ENCODE measurements around the gene DPP6. TPM values are rescaled to one million over a fixed set of nuclear protein-coding genes. Genes with fewer than 3 reads are reported as not detected.

The DPP6 gene
- total and polyA plus RNA-seq, 9 of the 15 experiments (the other 6 are each of a cell fraction or from before 2014, with no cell fraction given), result not detected

GRCh38 chr7:154918266-154918665 is 866.1 kb downstream of the DPP6 start (continued):
- TF ChIP-seq ZNF644 (tag; IDR thresholded peaks at IDR 0.05; ENCODE audit: low read depth) (no peak), TCFL5 (CRISPR knock-in tag; conservative IDR thresholded peaks at IDR 0.05) (no peak), SAFB (IDR thresholded peaks at IDR 0.05; ENCODE audit: borderline replicate concordance, low read depth, low read length) (no peak), ZNF444 (CRISPR knock-in tag; IDR thresholded peaks at IDR 0.05) (no peak), SIN3A (IDR thresholded peaks at IDR 0.05; ENCODE audit: borderline replicate concordance in 2 of 2, control insufficient read depth in 1 of 2, low read depth in 2 of 2, low read length in 2 of 2) (no peak), ESRRA (IDR thresholded peaks at IDR 0.05; ENCODE audit: borderline replicate concordance, low read depth) (no peak), CCNT2 (IDR thresholded peaks at IDR 0.05; ENCODE audit: borderline replicate concordance, extremely low read depth, insufficient read length, low read depth, low read length) (no peak), ZNF695 (CRISPR knock-in tag; IDR thresholded peaks at IDR 0.05) (no peak)
- TF ChIP-seq, protein P1, sequence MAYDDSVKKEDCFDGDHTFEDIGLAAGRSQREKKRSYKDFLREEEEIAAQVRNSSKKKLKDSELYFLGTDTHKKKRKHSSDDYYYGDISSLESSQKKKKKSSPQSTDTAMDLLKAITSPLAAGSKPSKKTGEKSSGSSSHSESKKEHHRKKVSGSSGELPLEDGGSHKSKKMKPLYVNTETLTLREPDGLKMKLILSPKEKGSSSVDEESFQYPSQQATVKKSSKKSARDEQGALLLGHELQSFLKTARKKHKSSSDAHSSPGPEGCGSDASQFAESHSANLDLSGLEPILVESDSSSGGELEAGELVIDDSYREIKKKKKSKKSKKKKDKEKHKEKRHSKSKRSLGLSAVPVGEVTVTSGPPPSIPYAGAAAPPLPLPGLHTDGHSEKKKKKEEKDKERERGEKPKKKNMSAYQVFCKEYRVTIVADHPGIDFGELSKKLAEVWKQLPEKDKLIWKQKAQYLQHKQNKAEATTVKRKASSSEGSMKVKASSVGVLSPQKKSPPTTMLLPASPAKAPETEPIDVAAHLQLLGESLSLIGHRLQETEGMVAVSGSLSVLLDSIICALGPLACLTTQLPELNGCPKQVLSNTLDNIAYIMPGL (CRISPR knock-in tag; IDR thresholded peaks at IDR 0.05), result no peak
- TF ChIP-seq, protein P2, sequence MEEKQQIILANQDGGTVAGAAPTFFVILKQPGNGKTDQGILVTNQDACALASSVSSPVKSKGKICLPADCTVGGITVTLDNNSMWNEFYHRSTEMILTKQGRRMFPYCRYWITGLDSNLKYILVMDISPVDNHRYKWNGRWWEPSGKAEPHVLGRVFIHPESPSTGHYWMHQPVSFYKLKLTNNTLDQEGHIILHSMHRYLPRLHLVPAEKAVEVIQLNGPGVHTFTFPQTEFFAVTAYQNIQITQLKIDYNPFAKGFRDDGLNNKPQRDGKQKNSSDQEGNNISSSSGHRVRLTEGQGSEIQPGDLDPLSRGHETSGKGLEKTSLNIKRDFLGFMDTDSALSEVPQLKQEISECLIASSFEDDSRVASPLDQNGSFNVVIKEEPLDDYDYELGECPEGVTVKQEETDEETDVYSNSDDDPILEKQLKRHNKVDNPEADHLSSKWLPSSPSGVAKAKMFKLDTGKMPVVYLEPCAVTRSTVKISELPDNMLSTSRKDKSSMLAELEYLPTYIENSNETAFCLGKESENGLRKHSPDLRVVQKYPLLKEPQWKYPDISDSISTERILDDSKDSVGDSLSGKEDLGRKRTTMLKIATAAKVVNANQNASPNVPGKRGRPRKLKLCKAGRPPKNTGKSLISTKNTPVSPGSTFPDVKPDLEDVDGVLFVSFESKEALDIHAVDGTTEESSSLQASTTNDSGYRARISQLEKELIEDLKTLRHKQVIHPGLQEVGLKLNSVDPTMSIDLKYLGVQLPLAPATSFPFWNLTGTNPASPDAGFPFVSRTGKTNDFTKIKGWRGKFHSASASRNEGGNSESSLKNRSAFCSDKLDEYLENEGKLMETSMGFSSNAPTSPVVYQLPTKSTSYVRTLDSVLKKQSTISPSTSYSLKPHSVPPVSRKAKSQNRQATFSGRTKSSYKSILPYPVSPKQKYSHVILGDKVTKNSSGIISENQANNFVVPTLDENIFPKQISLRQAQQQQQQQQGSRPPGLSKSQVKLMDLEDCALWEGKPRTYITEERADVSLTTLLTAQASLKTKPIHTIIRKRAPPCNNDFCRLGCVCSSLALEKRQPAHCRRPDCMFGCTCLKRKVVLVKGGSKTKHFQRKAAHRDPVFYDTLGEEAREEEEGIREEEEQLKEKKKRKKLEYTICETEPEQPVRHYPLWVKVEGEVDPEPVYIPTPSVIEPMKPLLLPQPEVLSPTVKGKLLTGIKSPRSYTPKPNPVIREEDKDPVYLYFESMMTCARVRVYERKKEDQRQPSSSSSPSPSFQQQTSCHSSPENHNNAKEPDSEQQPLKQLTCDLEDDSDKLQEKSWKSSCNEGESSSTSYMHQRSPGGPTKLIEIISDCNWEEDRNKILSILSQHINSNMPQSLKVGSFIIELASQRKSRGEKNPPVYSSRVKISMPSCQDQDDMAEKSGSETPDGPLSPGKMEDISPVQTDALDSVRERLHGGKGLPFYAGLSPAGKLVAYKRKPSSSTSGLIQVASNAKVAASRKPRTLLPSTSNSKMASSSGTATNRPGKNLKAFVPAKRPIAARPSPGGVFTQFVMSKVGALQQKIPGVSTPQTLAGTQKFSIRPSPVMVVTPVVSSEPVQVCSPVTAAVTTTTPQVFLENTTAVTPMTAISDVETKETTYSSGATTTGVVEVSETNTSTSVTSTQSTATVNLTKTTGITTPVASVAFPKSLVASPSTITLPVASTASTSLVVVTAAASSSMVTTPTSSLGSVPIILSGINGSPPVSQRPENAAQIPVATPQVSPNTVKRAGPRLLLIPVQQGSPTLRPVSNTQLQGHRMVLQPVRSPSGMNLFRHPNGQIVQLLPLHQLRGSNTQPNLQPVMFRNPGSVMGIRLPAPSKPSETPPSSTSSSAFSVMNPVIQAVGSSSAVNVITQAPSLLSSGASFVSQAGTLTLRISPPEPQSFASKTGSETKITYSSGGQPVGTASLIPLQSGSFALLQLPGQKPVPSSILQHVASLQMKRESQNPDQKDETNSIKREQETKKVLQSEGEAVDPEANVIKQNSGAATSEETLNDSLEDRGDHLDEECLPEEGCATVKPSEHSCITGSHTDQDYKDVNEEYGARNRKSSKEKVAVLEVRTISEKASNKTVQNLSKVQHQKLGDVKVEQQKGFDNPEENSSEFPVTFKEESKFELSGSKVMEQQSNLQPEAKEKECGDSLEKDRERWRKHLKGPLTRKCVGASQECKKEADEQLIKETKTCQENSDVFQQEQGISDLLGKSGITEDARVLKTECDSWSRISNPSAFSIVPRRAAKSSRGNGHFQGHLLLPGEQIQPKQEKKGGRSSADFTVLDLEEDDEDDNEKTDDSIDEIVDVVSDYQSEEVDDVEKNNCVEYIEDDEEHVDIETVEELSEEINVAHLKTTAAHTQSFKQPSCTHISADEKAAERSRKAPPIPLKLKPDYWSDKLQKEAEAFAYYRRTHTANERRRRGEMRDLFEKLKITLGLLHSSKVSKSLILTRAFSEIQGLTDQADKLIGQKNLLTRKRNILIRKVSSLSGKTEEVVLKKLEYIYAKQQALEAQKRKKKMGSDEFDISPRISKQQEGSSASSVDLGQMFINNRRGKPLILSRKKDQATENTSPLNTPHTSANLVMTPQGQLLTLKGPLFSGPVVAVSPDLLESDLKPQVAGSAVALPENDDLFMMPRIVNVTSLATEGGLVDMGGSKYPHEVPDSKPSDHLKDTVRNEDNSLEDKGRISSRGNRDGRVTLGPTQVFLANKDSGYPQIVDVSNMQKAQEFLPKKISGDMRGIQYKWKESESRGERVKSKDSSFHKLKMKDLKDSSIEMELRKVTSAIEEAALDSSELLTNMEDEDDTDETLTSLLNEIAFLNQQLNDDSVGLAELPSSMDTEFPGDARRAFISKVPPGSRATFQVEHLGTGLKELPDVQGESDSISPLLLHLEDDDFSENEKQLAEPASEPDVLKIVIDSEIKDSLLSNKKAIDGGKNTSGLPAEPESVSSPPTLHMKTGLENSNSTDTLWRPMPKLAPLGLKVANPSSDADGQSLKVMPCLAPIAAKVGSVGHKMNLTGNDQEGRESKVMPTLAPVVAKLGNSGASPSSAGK (IDR thresholded peaks at IDR 0.05), result no peak
